Rectal smooth muscle tissue (tissue), 1 donor: ENCODE data around the gene ANKRD33.

ENCODE experiments used
- H3K27ac ChIP-seq: one replicate; pipeline ENCODE4 v1.7.0; 2013; ENCODE audit warnings: low read depth, low read length, inconsistent platforms
- H3K27me3 ChIP-seq: one replicate; pipeline ENCODE4 v1.7.0; 2013; ENCODE audit warnings: low read length; ENCODE audit not compliant: control insufficient read depth, insufficient read depth
- H3K36me3 ChIP-seq: one replicate; pipeline ENCODE4 v1.7.0; 2013; ENCODE audit warnings: low read length; ENCODE audit not compliant: control insufficient read depth, insufficient read depth
- H3K4me1 ChIP-seq: one replicate; pipeline ENCODE4 v1.7.0; 2013; ENCODE audit warnings: low read length; ENCODE audit not compliant: control insufficient read depth, insufficient read depth
- H3K4me3 ChIP-seq: one replicate; pipeline ENCODE4 v1.7.0; 2013; ENCODE audit warnings: low read length
- H3K9ac ChIP-seq: one replicate; pipeline ENCODE4 v1.7.0; 2013; ENCODE audit warnings: low read length

ANKRD33 gene

DNA sequence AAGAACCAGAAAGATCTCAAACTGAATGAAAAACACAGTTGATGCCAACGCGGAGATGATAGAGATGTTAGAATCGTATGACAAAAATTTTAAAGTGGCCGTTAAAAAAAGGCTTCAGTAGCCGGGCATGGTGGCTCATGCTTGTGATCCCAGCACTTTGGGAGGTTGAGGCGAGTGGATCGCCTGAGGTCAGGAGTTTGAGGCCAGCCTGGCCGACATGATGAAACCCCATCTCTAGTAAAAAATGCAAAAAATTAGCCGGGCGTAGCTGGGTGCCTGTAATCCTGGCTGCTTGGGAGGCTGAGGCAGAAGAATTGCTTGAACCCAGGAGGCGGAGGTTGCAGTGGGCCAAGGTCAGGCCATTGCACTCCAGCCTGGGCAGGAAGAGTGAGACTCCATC lies 14.0 kb downstream of the ANKRD33 start:
- H3K27me3 ChIP-seq: no peaks in the 10 kb centered on the region
- H3K4me1 ChIP-seq: peaks cover 3% of the 10 kb centered on the region
- no peak overlapping the region for H3K4me3 ChIP-seq
- H3K27ac ChIP-seq: no peak overlapping the region
- no peak overlapping the region for H3K9ac ChIP-seq
- H3K36me3 ChIP-seq: no peaks in the 10 kb centered on the region

- H3K27ac ChIP-seq: peak overlapping the region; percentile 79
- H3K27me3 ChIP-seq: peaks cover 6% of the 10 kb centered on the region
- H3K4me1 ChIP-seq: peaks cover 3% of the 10 kb centered on the region
- H3K4me3 ChIP-seq: no peak overlapping the region
- no peaks in the 10 kb centered on the region for H3K36me3 ChIP-seq
- no peak overlapping the region for H3K9ac ChIP-seq
These were observed 17.1 kb downstream of the ANKRD33 start for GRCh38 chr12:51904951-51905470.

GRCh38 chr12:51905471-51906429 lies 17.8 kb downstream of the ANKRD33 start:
- H3K4me1 ChIP-seq: peaks cover 3% of the 10 kb centered on the region
- H3K9ac ChIP-seq: no peak overlapping the region
- H3K4me3 ChIP-seq: peak overlapping the region; percentile 19

DNA sequence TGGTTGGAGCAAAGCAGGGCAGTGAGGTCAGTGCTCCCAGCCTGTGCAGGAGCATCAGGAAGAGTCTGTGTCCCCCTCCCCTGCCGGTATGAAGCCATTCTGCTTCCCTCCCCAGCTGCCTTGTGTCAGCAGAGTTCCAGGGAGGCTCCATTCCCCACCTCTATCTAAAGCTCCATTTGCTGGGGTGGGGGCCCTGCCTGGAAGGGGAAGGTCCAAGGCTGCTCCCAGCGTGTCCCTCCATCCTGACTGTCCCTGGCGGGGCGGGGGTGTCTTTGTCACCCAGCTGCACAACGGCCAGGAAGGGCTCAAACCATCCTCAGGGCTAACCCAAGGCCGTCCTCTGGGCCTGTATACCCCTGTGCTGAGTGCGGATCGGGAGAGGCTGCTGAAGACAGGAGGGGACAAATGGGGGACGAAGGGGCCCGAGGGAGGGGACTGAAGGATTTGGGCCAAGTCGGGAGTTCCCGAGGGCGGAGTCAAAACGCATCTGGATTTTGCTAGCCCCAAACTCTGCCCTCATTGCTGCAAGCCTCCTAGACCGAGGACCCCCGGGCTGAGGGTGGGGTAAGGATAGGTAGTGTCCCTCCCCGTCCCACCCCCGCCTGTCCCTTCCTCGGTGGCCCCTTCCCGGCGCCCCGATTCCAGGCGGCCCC lies 18.7 kb downstream of the ANKRD33 start:
- Histone ChIP-seq H3K4me1 (peaks cover 3% of the 10 kb centered on the region), H3K4me3 (peak overlapping the region; percentile 75), H3K9ac (no peak overlapping the region)

More at GRCh38 chr12:51905471-51906429, 17.8 kb downstream of the ANKRD33 start:
- Histone ChIP-seq H3K27me3 (peaks cover 6% of the 10 kb centered on the region), H3K36me3 (no peaks in the 10 kb centered on the region), H3K27ac (peak overlapping the region; percentile 79)

GRCh38 chr12:51907083-51907855 lies 19.4 kb downstream of the ANKRD33 start, which contains the start of gene ACVRL1:
TSS of gene ACVRL1 (plus strand) at chr12:51907504. CDS start at chr12:51912475, 4,971 bp downstream.
- Histone ChIP-seq H3K4me3 (peak within 1 kb of the TSS; percentile 75), H3K27ac (peak within 1 kb of the TSS; percentile 79), H3K9ac (peak within 1 kb of the TSS; percentile 27), H3K27me3 (peaks cover 6% of the 10 kb centered on the region), H3K36me3 (no peaks in the 10 kb centered on the region), H3K4me1 (peaks cover 3% of the 10 kb centered on the region)

More for the DNA sequence above, 18.7 kb downstream of the ANKRD33 start:
- H3K27ac ChIP-seq: peak overlapping the region; percentile 79
- H3K36me3 ChIP-seq: no peaks in the 10 kb centered on the region
- H3K27me3 ChIP-seq: peaks cover 6% of the 10 kb centered on the region

DNA sequence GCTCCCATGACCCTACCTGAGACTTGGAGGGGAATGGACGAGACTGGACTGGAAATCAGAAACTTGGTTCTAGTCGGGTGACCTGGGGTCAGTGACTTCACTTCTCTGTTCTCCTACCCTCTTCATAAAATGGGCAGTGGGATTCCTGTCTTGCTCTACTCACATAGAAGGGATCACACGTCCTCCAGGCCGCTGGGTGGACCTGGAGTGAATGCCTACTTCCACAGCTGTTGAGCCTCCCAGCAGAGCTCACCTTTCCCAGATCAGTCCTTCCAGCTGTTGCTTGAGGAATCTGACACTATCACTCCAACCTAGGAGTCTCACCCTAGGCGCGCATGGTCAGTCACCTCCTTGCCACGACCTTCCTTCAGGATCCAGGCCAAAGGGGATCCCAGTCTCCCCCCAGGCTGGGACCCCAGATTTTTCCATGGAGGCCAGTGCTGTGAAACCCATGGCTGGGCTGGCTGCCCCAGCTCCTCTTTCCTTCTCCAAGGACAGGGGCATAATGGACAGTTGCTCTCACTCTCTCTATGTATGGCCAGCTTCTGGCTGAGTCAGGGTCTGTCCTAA lies 20.0 kb downstream of the ANKRD33 start:
- no peaks in the 10 kb centered on the region for H3K36me3 ChIP-seq
- peak overlapping the region; percentile 79 for H3K27ac ChIP-seq
- H3K27me3 ChIP-seq: peaks cover 6% of the 10 kb centered on the region
- H3K9ac ChIP-seq: peak overlapping the region; percentile 27
- peak overlapping the region; percentile 75 for H3K4me3 ChIP-seq
- H3K4me1 ChIP-seq: peaks cover 3% of the 10 kb centered on the region

DNA sequence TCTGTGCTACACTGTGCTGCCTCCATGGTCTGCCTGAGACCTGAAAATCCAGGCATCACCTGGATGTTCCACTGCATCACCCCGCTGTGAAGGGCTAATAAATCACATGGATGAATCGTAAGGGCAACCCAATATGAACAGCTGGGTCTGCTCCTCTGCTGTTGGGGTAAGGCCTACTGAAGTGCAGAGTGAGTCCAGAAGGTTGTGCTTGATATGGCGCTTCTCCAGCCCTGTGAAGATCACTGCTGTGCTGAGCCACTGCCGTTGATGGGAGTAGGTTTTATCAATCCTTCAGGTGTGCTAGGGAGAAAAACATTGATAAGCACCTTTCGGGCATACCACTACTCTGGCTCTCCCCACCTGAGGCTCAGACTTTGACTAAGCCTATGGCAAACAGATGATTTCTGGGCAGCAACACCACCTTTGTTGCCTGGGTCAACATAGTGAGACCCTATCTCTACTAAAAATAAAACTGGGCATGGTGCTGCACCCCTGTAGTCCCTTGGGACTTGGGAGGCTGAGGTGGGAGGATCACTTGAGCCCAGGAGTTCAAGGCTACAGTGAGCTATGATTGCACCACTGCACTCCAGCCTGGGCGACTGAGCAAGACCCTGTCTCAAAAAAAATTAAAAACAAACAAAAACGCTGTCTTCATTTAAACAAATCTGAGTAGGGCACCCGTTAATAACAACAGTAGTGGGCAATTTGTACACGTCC lies 21.1 kb downstream of the ANKRD33 start:
- no peaks in the 10 kb centered on the region for H3K36me3 ChIP-seq
- H3K27me3 ChIP-seq: peaks cover 6% of the 10 kb centered on the region
- H3K27ac ChIP-seq: no peak overlapping the region
- peak overlapping the region; percentile 27 for H3K4me3 ChIP-seq
- peaks cover 3% of the 10 kb centered on the region for H3K4me1 ChIP-seq
- no peak overlapping the region for H3K9ac ChIP-seq

DNA sequence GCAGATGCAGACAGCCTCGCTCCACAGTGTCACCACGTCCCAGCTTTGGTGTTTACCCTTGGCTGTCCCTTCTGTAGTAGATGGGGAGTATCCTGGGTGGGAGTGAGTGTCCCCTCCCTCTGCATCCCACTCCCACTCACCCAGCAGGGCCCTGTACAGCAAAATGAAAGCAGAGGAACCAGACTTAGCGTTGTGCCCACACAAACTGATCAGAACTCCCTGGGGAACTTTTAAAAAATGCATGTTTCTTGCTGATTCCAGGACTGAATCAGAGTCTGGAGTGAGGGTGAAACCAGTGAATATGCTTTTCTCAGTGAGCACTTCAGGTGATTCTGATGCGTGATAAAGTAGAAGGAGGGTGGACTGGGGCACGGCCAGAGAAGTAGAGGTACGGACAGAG lies 22.3 kb downstream of the ANKRD33 start:
- peaks cover 3% of the 10 kb centered on the region for H3K4me1 ChIP-seq
- no peak overlapping the region for H3K27ac ChIP-seq
- peaks cover 6% of the 10 kb centered on the region for H3K27me3 ChIP-seq
- no peak overlapping the region for H3K4me3 ChIP-seq
- H3K36me3 ChIP-seq: peaks cover 2% of the 10 kb centered on the region
- no peak overlapping the region for H3K9ac ChIP-seq

- Histone ChIP-seq H3K27ac (no peak overlapping the region), H3K4me3 (no peak overlapping the region), H3K36me3 (peaks cover 2% of the 10 kb centered on the region), H3K4me1 (peaks cover 3% of the 10 kb centered on the region), H3K9ac (no peak overlapping the region), H3K27me3 (peaks cover 6% of the 10 kb centered on the region)
These were observed 22.8 kb downstream of the ANKRD33 start for GRCh38 chr12:51910691-51911090.

DNA sequence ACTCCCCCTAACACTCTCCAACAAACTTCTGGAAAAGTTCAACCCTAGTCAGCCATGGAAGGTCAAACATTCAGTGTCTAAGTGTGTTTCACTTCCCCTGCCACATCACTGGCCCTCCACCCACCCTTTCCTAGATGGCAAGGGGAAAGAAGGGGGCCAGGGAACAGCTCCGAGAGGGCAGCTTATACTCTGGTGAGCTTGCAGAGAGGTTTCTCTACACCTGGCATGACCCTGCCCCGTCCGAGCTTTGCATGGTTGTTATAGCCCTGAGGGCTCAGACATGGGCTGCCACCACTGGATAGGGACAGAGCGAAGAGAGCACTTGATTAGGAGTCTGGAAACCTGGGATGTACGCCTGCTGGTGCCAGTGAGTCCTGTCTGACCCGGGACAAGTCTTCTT lies 23.4 kb downstream of the ANKRD33 start:
- Histone ChIP-seq H3K4me1 (peaks cover under 1% of the 10 kb centered on the region), H3K4me3 (peak overlapping the region; percentile 2), H3K27ac (no peak overlapping the region), H3K36me3 (peaks cover 7% of the 10 kb centered on the region), H3K9ac (no peak overlapping the region), H3K27me3 (peaks cover 6% of the 10 kb centered on the region)
